Measurements from ENCODE around the gene ITGB5.

The ITGB5 gene

DNA sequence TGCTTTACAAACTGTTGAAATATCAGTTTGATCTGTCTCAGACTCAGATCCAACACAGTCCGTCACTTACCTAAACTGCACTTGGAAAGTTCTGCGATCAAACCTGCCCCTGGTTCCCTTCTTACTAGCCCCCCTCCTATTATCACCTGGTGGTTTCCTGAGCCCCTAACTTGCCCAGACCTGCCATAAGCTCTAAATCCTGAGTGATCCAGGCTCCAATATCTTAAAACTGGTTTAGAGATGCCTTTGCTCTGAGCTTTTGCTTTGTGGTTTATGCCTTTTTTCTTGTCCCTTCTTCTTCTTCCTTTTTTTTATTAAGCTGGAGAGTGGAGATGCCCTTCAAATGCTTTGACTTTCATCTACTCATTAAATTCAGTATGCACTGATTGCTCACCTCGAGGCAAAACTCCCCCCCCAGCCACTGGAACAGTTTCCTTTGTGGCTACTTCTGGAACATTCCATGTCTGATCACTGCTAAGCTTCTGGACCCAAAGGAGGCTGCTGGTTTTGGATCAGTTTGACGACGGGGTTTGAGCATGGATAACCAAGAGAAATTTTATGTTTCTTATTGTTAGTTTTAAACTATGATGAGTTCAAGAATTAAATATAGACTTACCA, 3.5 kb upstream of the ITGB5 start:
- no peak for DNase-seq

GRCh38 chr3:124888482-124889441, 1.6 kb upstream of the ITGB5 start:
- no peak for DNase-seq

- no peak for DNase-seq
Measured at GRCh38 chr3:124887932-124888298, 750 bp upstream of the ITGB5 start.

DNA sequence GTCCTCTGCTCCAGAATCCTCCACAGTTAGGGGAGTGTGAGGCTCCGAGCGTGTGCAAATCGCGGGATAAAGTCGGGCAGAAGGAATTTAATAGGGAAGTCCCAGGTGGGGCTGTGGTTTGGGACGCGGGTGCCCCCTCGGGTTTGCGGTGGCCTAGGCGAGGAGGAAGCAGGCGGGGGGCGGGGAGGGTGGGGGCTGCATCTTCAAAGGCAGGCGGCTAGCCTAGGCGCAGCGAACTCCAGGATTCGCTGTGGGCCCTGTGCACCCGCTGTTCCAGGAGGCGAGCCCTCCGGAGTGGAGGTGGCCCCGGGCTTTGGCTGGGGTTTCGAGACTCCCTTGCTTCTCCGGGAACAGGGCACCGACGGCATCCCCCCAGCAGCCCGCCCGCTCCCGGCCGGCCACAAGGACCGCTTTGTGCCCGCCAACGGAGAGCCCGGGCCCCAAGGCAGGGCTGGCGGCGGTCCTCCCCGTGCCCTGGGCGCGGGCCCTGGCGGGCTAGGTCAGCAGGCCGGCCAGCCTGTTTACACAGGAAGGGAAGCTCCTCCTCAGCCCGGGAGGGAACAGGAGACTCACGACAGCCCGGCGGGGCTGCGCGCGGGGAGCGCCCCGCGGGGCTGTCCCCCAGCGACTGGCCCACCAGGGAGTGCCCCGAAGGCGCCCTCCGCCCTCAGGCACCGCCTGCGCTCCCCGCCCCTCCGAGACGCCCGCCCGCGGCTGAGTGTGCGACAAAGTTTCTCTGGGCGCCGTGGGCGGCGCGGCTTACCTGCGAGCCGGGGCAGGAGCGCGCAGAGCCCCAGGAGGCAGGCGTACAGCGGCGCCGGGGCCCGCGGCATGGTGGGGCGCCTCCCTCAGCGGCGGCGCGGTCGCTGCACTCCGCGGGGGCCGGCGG, 753 bp downstream of the ITGB5 start:
- peak; percentile 7 for DNase-seq

GRCh38 chr3:124885466-124886167, 1.5 kb downstream of the ITGB5 start:
- DNase-seq: no peak

DNA sequence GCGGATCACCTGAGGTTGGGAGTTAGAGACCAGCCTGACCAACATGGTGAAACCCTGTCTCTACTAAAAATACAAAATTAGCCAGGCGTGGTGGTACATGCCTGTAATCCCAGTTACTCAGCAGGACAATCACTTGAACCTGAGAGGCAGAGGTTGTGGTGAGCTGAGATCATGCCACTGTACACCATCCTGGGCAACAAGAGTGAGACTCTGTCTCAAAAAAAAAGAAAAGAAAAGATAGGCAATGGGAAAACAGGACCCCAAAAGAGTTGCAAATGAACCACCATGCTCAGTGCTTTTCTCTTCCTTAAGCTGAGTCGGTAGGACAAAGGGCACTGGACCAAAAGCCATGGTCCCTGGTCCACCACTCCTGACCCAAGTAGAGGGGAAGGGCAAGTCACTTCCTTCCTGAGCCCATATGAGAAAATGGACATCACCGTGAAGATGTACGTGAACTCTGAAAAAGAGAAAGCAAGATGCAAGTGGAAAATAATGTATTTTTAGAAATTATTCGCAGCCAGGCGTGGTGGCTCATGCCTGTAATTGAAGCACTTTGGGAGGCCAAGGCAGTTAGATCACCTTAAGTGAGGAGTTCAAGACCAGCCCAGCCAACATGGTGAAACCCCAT, 2.6 kb downstream of the ITGB5 start:
- no peak for DNase-seq

GRCh38 chr3:124883766-124884473, 3.2 kb downstream of the ITGB5 start:
- no peak for DNase-seq

DNA sequence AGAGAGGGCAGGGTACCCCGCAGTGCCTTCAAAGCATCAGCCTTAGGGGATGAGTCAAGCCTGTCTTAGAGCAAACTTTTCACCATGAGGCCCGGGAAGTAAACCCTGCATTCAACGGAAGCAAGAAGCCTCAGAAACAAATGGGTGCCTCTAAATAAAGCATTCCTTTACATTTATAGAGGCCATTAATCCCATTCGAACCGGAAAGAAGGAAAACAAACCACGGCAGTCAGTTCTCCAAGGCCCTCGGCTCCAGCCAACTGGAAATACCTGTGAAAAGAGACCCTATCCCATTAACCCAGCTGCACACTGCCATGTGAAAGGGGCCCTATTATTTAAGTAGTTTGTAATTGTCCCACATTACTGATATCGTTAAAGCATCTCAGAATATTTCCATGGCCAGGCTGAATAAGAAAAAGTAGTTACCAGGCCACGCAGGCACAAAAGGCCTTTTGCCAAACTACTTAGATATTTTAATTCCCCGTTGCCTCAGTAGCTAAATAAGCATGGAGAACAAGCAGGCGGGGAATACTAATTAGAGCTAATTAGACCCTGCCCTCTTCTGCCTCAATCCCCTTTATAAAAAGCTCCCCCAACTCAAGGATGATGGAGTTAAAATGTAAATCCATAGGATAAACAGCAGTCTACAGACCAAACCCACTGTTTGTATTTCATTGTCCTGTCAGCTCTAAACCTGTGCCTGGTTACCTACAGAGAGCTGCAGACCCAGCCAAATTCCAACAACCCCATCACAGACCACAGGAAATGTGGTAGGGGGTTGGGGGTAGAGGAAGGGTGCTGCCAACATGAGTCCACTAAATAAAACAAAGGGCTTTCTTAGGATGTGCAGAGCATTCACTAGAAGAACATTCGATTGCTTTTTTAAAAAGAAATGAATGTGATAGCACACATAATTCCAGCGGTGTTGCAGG, 4.1 kb downstream of the ITGB5 start:
- no peak for DNase-seq

DNA sequence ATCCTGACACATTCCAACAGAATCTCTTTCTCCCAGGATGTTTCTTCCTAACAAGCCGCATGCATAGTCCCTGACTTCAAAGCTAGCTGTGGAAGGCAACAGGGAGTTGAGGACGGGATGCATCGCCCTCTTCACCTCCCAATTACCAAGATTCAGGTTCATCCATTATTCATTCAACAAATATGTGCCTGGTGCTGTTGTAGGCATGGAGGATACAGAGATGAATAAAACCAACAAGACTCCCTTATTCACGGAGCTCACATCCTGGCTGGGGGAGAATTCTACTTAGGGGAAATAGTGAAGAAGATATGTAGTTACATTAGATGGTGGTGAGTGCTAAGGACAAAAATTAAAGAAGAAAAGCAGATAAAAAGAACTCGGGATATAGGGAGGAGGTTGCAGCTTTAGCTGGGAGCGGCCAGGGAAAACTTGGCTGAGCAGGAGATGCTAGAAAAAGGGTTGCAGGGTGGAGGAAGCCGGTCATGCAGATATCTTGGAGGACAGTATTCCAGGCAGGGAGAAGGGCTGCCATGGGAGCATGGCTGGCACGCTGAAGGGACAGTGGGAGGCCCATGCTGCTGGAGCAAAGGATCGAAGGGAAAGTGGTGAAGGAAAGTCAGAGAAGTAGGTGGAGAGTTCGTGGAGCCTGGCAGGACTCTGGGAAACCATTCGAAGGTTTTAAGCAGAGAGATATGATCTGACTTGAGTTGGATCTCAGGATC, 5.0 kb downstream of the ITGB5 start:
- DNase-seq: no peak

DNA sequence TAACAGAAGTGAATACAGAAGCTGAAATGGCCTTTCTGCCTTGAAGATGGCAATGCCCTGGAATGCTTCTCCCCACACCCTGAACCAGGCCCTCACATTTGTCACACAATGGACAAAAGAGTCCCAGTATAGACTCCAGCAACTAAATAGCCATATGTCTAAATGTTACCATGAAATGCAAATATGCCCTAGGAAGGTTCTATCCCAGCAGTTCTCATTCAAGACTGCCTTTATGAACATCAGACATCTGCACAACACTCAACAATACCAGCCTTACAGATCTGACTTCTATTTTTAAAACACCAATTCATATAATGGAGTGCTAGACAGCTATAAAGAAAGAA, 7.9 kb downstream of the ITGB5 start:
- no peak for DNase-seq

- no peak for DNase-seq
Measured at GRCh38 chr3:124878561-124879336, 8.4 kb downstream of the ITGB5 start.

DNA sequence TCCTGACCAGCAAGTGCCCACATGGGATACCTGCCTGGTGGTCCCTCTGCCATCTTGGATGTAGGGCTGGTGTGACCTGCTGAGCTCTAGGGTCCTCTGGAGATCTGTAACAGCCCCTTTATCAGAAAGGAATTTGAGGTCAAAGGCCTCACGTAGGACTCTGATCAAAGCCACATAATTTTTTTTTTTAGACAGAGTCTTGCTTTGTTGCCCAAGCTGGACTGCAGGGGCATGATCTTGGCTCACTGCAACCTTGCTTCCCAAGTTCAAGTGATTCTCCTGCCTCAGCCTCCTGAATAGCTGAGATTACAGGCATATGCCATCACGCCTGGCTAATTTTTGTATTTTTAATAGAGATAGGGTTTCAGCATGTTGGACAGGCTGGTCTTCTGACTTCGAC, 9.5 kb downstream of the ITGB5 start:
- DNase-seq: no peak

DNA sequence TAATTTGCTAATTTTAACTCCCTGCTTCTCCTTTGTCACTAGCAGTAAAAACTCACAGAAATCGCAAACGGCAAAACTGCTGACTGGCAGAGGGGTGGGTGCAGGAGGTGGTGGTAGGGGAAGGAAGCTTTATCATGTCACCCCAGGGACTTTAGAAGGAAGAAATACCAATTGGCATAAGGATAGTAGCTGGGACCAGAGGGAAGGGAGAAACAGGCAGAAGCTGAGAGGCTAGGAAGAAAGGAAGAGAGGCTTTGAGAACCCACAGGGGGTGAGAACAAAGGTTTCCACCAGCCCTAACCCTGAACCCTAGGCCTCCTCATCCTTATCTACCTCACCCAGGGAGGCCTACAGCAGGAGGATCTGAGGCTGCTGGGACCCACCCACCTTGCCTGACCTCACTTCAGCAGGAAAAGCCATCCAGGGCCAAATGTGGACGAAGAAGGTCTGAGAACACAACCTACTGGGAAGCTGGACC, 10.7 kb downstream of the ITGB5 start:
- DNase-seq: no peak

DNA sequence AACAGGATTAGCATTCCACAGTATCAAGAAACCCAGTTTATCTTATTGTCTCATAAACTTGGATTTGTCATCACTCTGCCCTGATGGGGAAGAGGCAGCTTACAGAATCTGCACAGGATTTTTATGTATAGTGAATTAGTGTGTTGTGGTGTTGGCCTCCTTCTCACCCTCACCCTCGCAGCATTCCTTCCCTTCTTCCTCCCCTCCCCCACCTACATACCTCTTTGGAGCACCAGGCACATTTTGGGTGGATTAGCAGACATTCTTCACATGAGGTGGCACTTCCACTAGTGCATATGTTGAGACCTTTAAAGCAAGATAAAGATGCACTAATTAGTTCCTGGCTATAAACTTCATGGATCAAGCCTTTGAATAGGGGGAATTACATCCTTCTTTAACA, 13.9 kb downstream of the ITGB5 start:
- DNase-seq: no peak

- no peak for DNase-seq
Measured at GRCh38 chr3:124867511-124867910, 19.7 kb downstream of the ITGB5 start.

DNA sequence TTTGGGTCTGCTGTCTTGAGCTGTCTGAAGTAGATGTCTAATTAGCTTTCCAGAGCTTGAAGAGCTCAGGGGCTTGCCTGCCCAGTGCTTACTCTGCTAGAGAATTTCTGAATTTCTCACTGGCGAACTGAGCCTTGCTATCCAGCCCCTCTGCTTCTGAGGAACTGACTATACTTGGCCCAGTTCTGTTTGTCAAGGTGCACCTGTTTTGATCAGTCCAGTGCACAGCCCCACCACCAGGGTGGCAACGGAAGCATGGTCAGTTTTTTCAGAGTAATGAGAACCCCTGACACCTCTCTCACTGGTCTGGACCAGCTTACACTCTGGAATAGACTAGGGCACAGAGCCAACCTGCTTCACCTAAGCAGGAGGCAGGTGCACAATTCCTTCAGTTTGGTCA, 25.2 kb downstream of the ITGB5 start:
- no peak for DNase-seq

- DNase-seq: no peak
Measured at GRCh38 chr3:124861041-124861440, 26.1 kb downstream of the ITGB5 start.

GRCh38 chr3:124860599-124860998, 26.6 kb downstream of the ITGB5 start:
- no peak for DNase-seq

GRCh38 chr3:124859025-124859424, 28.1 kb downstream of the ITGB5 start:
- DNase-seq: no peak
